GM12873 (cell line): ENCODE measurements around the gene CELSR1.

Source experiments
- CTCF ChIP-seq: IDR thresholded peaks from 2 replicates; pipeline ENCODE4 v1.5.1; 2012; ENCODE audit warnings: low read depth, mild to moderate bottlenecking, moderate library complexity, low read length, control low read depth; ENCODE audit not compliant: insufficient read depth; ENCODE audit errors: missing control alignments

CELSR1 gene

GRCh38 chr22:46338636-46339035 lies 198.8 kb downstream of the CELSR1 start:
- TF ChIP-seq CTCF, result no peak

- TF ChIP-seq CTCF, result no peak
These were observed 199.6 kb downstream of the CELSR1 start for GRCh38 chr22:46337870-46338269.

GRCh38 chr22:46336119-46337078 lies 201.0 kb downstream of the CELSR1 start:
- TF ChIP-seq CTCF, result no peak

- no peak for TF ChIP-seq CTCF
These were observed 202.0 kb downstream of the CELSR1 start, which contains the start of gene TRMU for GRCh38 chr22:46335201-46336118. TRMU (plus strand) TSS chr22:46335714; CDS start chr22:46335765, 51 bp downstream.

- no peak for TF ChIP-seq CTCF
These were observed 205.9 kb downstream of the CELSR1 start for GRCh38 chr22:46331496-46331895.

GRCh38 chr22:46330426-46330825 lies 207.0 kb downstream of the CELSR1 start:
- no peak for TF ChIP-seq CTCF

GRCh38 chr22:46329616-46330015 lies 207.8 kb downstream of the CELSR1 start:
- TF ChIP-seq CTCF, result no peak
